CD4-positive, alpha-beta T cell treated with Interleukin-2 at 100 ng/mL for 4 hours (primary cell): Measurements from ENCODE around the gene PSMB9.
"Not testable (repeated sequence)": the region's sequence is repeated elsewhere in the genome, so short reads cannot be mapped to it uniquely, and the experiment has no call there.

ENCODE experiments used
- DNase-seq: peaks from one replicate; pipeline ENCODE4 v3.0.0-alpha.2; 2020; ENCODE audit warnings: low spot score

The PSMB9 gene

GRCh38 chr6:32862725-32863124, 8.7 kb downstream of the PSMB9 start:
- DNase-seq = no peak

- no peak for DNase-seq
Measured at GRCh38 chr6:32865724-32866443, 11.9 kb downstream of the PSMB9 start.

GRCh38 chr6:32867022-32867477, 13.1 kb downstream of the PSMB9 start:
- DNase-seq = peak; percentile 22

- no peak for DNase-seq
Measured at GRCh38 chr6:32867554-32868256, 13.7 kb downstream of the PSMB9 start.

- peak; percentile 89 for DNase-seq
Measured at GRCh38 chr6:32868257-32868788, 14.3 kb downstream of the PSMB9 start.

GRCh38 chr6:32873947-32874346, 20.0 kb downstream of the PSMB9 start:
- DNase-seq = not testable (repeated sequence)

GRCh38 chr6:32876603-32877002, 22.6 kb downstream of the PSMB9 start:
- DNase-seq = no peak

GRCh38 chr6:32879691-32880090, 25.7 kb downstream of the PSMB9 start:
- DNase-seq = no peak

- not testable (repeated sequence) for DNase-seq
Measured at GRCh38 chr6:32880962-32881361, 27.0 kb downstream of the PSMB9 start.

- no peak for DNase-seq
Measured at GRCh38 chr6:32882879-32883250, 28.9 kb downstream of the PSMB9 start.

GRCh38 chr6:32883789-32884188, 29.8 kb downstream of the PSMB9 start:
- DNase-seq = no peak

GRCh38 chr6:32885698-32886286, 31.8 kb downstream of the PSMB9 start:
- DNase-seq = peak; percentile 80

- no peak for DNase-seq
Measured at GRCh38 chr6:32886681-32887383, 32.8 kb downstream of the PSMB9 start.

- no peak for DNase-seq
Measured at GRCh38 chr6:32887616-32888015, 33.6 kb downstream of the PSMB9 start.

- DNase-seq = no peak
Measured at GRCh38 chr6:32888576-32888975, 34.6 kb downstream of the PSMB9 start.

GRCh38 chr6:32889533-32889932, 35.5 kb downstream of the PSMB9 start:
- no peak for DNase-seq

- no peak for DNase-seq
Measured at GRCh38 chr6:32890831-32891230, 36.8 kb downstream of the PSMB9 start.

- DNase-seq = peak; percentile 96
Measured at GRCh38 chr6:32894085-32895005, 40.4 kb downstream of the PSMB9 start.

- DNase-seq = no peak
Measured at GRCh38 chr6:32895006-32895345, 41.0 kb downstream of the PSMB9 start.

- DNase-seq = no peak
Measured at GRCh38 chr6:32903952-32904351, 50.0 kb downstream of the PSMB9 start.

- DNase-seq = no peak
Measured at GRCh38 chr6:32905078-32905477, 51.1 kb downstream of the PSMB9 start.
